ENCODE data around the gene C4orf33.

DNA sequence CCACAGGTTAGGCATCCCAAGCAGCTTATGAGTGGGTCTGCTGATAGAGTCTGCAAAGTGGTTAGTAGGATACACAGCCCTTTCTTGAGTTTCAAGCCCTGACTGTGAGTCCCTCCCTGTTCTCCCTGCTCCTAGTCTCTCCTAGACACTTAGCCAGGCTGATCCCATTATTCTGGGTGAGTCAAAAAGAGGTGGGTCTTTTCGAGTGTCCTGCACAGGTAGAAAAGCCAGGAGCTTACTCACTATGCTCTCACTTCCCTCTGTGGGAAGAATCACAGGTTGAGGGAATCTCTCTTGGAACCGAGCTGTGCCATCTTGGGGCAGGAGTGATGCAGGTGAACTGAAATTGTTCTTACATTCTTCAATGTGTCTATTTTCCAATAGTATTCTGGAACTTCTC is 32.3 kb upstream of the C4orf33 start:
- TF ChIP-seq, protein P1, sequence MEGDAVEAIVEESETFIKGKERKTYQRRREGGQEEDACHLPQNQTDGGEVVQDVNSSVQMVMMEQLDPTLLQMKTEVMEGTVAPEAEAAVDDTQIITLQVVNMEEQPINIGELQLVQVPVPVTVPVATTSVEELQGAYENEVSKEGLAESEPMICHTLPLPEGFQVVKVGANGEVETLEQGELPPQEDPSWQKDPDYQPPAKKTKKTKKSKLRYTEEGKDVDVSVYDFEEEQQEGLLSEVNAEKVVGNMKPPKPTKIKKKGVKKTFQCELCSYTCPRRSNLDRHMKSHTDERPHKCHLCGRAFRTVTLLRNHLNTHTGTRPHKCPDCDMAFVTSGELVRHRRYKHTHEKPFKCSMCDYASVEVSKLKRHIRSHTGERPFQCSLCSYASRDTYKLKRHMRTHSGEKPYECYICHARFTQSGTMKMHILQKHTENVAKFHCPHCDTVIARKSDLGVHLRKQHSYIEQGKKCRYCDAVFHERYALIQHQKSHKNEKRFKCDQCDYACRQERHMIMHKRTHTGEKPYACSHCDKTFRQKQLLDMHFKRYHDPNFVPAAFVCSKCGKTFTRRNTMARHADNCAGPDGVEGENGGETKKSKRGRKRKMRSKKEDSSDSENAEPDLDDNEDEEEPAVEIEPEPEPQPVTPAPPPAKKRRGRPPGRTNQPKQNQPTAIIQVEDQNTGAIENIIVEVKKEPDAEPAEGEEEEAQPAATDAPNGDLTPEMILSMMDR (conservative IDR thresholded peaks at IDR 0.05; ENCODE audit: low read length) = no peak
- TF ChIP-seq EZH2phosphoT487 (IDR thresholded peaks at IDR 0.05; ENCODE audit: borderline replicate concordance, low read depth, low read length) = no peak
